ENCODE results near the gene MIER1.

GRCh38 chr1:66996018-66996682 lies 71.4 kb downstream of the MIER1 start:
- TF ChIP-seq CTBP1 (IDR thresholded peaks at IDR 0.05; ENCODE audit: borderline replicate concordance): peak; percentile 26; the same call in 1 of the 2 replicates
- no peak for TF ChIP-seq SPI1 (IDR thresholded peaks at IDR 0.05; ENCODE audit: borderline replicate concordance, low read depth, low read length)
- no peak for TF ChIP-seq BMI1 (IDR thresholded peaks at IDR 0.05; ENCODE audit: low read length)
- no peak for TF ChIP-seq EZH2 (IDR thresholded peaks at IDR 0.05; ENCODE audit: borderline replicate concordance, low read depth, low read length)
- TF ChIP-seq, protein P1, sequence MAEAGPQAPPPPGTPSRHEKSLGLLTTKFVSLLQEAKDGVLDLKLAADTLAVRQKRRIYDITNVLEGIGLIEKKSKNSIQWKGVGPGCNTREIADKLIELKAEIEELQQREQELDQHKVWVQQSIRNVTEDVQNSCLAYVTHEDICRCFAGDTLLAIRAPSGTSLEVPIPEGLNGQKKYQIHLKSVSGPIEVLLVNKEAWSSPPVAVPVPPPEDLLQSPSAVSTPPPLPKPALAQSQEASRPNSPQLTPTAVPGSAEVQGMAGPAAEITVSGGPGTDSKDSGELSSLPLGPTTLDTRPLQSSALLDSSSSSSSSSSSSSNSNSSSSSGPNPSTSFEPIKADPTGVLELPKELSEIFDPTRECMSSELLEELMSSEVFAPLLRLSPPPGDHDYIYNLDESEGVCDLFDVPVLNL (CRISPR knock-in tag; IDR thresholded peaks at IDR 0.05; ENCODE audit: low read depth): no peak
- no peak for TF ChIP-seq CREB1 (IDR thresholded peaks at IDR 0.05)
- no peak for TF ChIP-seq CREB1 (CRISPR knock-in tag; IDR thresholded peaks at IDR 0.05)
- TF ChIP-seq ELK3 (CRISPR knock-in tag; IDR thresholded peaks at IDR 0.05): no peak
- TF ChIP-seq SP1 (CRISPR knock-in tag; IDR thresholded peaks at IDR 0.05): no peak
- no peak for TF ChIP-seq MYBL2 (IDR thresholded peaks at IDR 0.05; ENCODE audit: low read depth)
- no peak for TF ChIP-seq MYBL2 (CRISPR knock-in tag; IDR thresholded peaks at IDR 0.05; ENCODE audit: borderline replicate concordance)
- TF ChIP-seq MXI1 (IDR thresholded peaks at IDR 0.05; ENCODE audit: low read depth, low read length): no peak
- TF ChIP-seq ATF7 (IDR thresholded peaks at IDR 0.05): no peak

All from K562 (cell line).